G401.6 (cell line): ENCODE results near the gene B4GALT3.

Experiments
- FAIRE-seq: peaks from 2 replicates; lab custom pipeline; 2012; peaks lifted over from hg19 to GRCh38; lab: Jason Lieb, UNC

Gene B4GALT3

GRCh38 chr1:161201836-161202712 is 24.8 kb upstream of the B4GALT3 start, which contains the start of gene NDUFS2:
TSS of gene NDUFS2 (plus strand) at chr1:161202367. CDS start at chr1:161202386, 19 bp downstream.
- FAIRE-seq = peak; percentile 97

GRCh38 chr1:161200992-161201835 is 23.9 kb upstream of the B4GALT3 start:
- no peak for FAIRE-seq

GRCh38 chr1:161200421-161200991 is 23.2 kb upstream of the B4GALT3 start:
- no peak for FAIRE-seq

GRCh38 chr1:161199506-161200139 is 22.3 kb upstream of the B4GALT3 start:
- FAIRE-seq = no peak

GRCh38 chr1:161198897-161199431 is 21.7 kb upstream of the B4GALT3 start, which contains the start of gene ADAMTS4:
TSS of gene ADAMTS4 (minus strand) at chr1:161199054. CDS start at chr1:161198627, 427 bp downstream.
- no peak for FAIRE-seq

GRCh38 chr1:161198194-161198896 is 21.0 kb upstream of the B4GALT3 start:
- FAIRE-seq = no peak

GRCh38 chr1:161197560-161198193 is 20.4 kb upstream of the B4GALT3 start:
- FAIRE-seq = no peak

- no peak for FAIRE-seq
Measured at GRCh38 chr1:161196521-161197451, 19.5 kb upstream of the B4GALT3 start.

GRCh38 chr1:161196111-161196510 is 18.8 kb upstream of the B4GALT3 start:
- no peak for FAIRE-seq

GRCh38 chr1:161195171-161195570 is 17.9 kb upstream of the B4GALT3 start:
- no peak for FAIRE-seq

GRCh38 chr1:161193561-161194235 is 16.4 kb upstream of the B4GALT3 start:
- FAIRE-seq = no peak

GRCh38 chr1:161192476-161193465 is 15.5 kb upstream of the B4GALT3 start:
- peak; percentile 93 for FAIRE-seq

GRCh38 chr1:161191971-161192370 is 14.7 kb upstream of the B4GALT3 start:
- FAIRE-seq = no peak

- FAIRE-seq = no peak
Measured at GRCh38 chr1:161190962-161191521, 13.7 kb upstream of the B4GALT3 start.

GRCh38 chr1:161189036-161189435 is 11.7 kb upstream of the B4GALT3 start:
- no peak for FAIRE-seq

- no peak for FAIRE-seq
Measured at GRCh38 chr1:161188381-161188780, 11.1 kb upstream of the B4GALT3 start.

- FAIRE-seq = no peak
Measured at GRCh38 chr1:161187311-161187710, 10.0 kb upstream of the B4GALT3 start.
